ENCODE data around the gene PSMB8.
"Not testable (repeated sequence)": the region's sequence is repeated elsewhere in the genome, so short reads cannot be mapped to it uniquely, and the experiment has no call there.

PSMB8 gene

GRCh38 chr6:32816746-32817204 is 27.1 kb downstream of the PSMB8 start, which contains the start of gene HLA-DOB:
TSS of gene HLA-DOB (minus strand) at chr6:32817002. CDS start at chr6:32816951, 51 bp downstream.
- peak; percentile 91 for DNase-seq (ENCODE audit: low read depth)
- TF ChIP-seq CTCF (IDR thresholded peaks at IDR 0.05; ENCODE audit: insufficient read depth, low read depth, low read length, missing control alignments), result no peak
- H3K4me3 ChIP-seq (ENCODE audit: low read length), result no peak within 1 kb of the TSS

DNA sequence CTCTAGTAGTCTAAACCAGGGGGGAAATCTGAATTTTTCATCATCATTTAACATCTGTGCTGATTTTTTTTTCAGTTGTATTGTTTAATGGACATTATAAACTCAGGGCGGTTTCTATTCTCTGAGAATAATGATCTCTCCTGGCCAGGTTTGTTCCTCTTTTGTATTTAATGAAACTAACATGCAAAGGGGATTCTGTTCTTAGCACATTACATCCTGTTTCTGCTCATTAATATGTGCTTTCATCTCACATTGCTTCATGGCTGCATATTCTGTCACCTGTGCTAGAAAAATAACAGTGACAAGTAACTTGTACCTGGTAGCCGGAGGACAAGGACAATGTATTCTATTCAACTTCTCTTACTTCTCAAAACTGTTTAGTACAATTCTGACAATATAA is 27.9 kb downstream of the PSMB8 start:
- no peak overlapping the region for H3K4me3 ChIP-seq (ENCODE audit: low read length)
- TF ChIP-seq CTCF (IDR thresholded peaks at IDR 0.05; ENCODE audit: insufficient read depth, low read depth, low read length, missing control alignments), result no peak

GRCh38 chr6:32815115-32815514 is 28.7 kb downstream of the PSMB8 start:
- no peak for DNase-seq (ENCODE audit: low read depth)
- H3K4me3 ChIP-seq (ENCODE audit: low read length), result no peak overlapping the region
- no peak for TF ChIP-seq CTCF (IDR thresholded peaks at IDR 0.05; ENCODE audit: insufficient read depth, low read depth, low read length, missing control alignments)

More for the DNA sequence above, 27.9 kb downstream of the PSMB8 start:
- DNase-seq (ENCODE audit: low read depth), result no peak

- DNase-seq (ENCODE audit: low read depth), result peak; percentile 79
- no peak overlapping the region for H3K4me3 ChIP-seq (ENCODE audit: low read length)
- TF ChIP-seq CTCF (IDR thresholded peaks at IDR 0.05; ENCODE audit: insufficient read depth, low read depth, low read length, missing control alignments), result no peak
Measured at GRCh38 chr6:32814145-32814544, 29.7 kb downstream of the PSMB8 start.

- TF ChIP-seq CTCF (IDR thresholded peaks at IDR 0.05; ENCODE audit: insufficient read depth, low read depth, low read length, missing control alignments), result no peak
- no peak for DNase-seq (ENCODE audit: low read depth)
- no peak overlapping the region for H3K4me3 ChIP-seq (ENCODE audit: low read length)
Measured at GRCh38 chr6:32809171-32809570, 34.7 kb downstream of the PSMB8 start.

DNA sequence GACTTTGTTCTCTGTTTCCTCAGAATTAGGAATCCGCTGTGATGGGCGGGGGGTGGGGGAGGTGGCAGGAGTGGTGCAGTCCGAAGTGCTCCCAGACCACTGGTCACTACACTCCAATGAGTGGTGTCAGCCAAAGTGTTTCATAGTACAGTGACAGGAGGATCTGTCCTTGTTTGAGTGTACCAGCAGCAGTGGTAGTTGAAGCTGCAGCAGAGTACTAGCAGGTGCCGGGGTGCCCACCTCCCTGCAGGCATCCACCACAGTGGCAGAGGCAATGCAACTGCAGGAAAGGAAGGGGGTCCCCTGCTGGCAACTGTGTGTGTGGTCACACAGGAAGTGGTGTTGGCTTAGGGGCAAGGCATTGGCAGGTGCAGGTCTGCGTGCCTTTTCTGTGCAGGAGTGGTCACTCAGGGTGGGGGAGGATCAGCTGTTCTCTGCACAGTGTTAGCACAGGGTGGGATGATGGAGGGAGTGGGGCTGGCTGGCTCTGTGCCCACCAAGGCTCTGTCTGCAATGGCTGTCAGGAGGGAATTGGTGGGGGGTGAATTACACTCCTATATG is 36.7 kb downstream of the PSMB8 start:
- no peak for TF ChIP-seq CTCF (IDR thresholded peaks at IDR 0.05; ENCODE audit: insufficient read depth, low read depth, low read length, missing control alignments)
- no peak for DNase-seq (ENCODE audit: low read depth)
- no peak overlapping the region for H3K4me3 ChIP-seq (ENCODE audit: low read length)

- not testable (repeated sequence) for DNase-seq (ENCODE audit: low read depth); H3K4me3 ChIP-seq (ENCODE audit: low read length)
Measured at GRCh38 chr6:32805404-32805803, 38.4 kb downstream of the PSMB8 start.

Data from epithelial cell of esophagus (primary cell).